PC-9 (cell line): ENCODE measurements around the gene ANXA6. TPM values are rescaled to one million over a fixed set of nuclear protein-coding genes. Genes with fewer than 3 reads are reported as not detected.
A peak's percentile ranks its signal among the peaks of the same experiment; 100 is the strongest.

ENCODE experiments used
- BruUV-seq: library from RNA; stranded (reverse); fragments of 400-500 nt; replicated peaks from 2 replicates; lab custom pipeline; 2021; lab: Mats Ljungman, UMichigan
- CTCF ChIA-PET: fragments of 300-600 bp; sonication (Branson Sonifier 250); formaldehyde crosslinking; loops from one replicate; lab custom pipeline; 2022; ENCODE audit warnings: antibody characterized with exemption; lab: Charles Lee
- POLR2A ChIA-PET: fragments of 300-600 bp; sonication (Branson Sonifier 250); formaldehyde crosslinking; loops from one replicate; lab custom pipeline; 2022; ENCODE audit warnings: antibody characterized with exemption; ENCODE audit not compliant: unreplicated experiment; lab: Charles Lee
- DNase-seq, 2 experiments: peaks; one replicate each; pipeline versions ENCODE4 v3.0.0 to v3.0.0-alpha.2; 2015 to 2022; ENCODE audit warnings: mixed read lengths in 1 of 2
- H2AFZ ChIP-seq: fragments of 200-600 bp; sonication (generic); 2 replicates; pipeline ENCODE4 v1.8.1; 2017; ENCODE audit warnings: antibody characterized with exemption
- H3F3A ChIP-seq: fragments of 200-600 bp; sonication (generic); 2 replicates; pipeline ENCODE4 v1.8.1; 2017; ENCODE audit warnings: antibody characterized with exemption, mild to moderate bottlenecking, low read depth; ENCODE audit not compliant: insufficient read depth
- H3K27ac ChIP-seq: fragments of 200-600 bp; sonication (generic); 2 replicates; pipeline ENCODE4 v1.6.1; 2016; ENCODE audit warnings: mixed run types
- H3K27me3 ChIP-seq: fragments of 200-600 bp; sonication (generic); 2 replicates; pipeline ENCODE4 v1.6.1; 2016; ENCODE audit warnings: low read depth, mixed run types; ENCODE audit not compliant: insufficient read depth
- H3K36me3 ChIP-seq: fragments of 200-600 bp; sonication (generic); 2 replicates; pipeline ENCODE4 v1.6.1; 2016; ENCODE audit warnings: low read depth, mixed run types
- H3K4me1 ChIP-seq: fragments of 200-600 bp; sonication (generic); replicated peaks from 2 replicates; pipeline ENCODE4 v1.6.1; 2016; ENCODE audit warnings: mixed run types; ENCODE audit not compliant: insufficient read depth
- H3K4me2 ChIP-seq: fragments of 200-600 bp; sonication (generic); 2 replicates; pipeline ENCODE4 v1.6.1; 2017; ENCODE audit warnings: mixed run types
- H3K4me3 ChIP-seq: fragments of 200-600 bp; sonication (generic); 2 replicates; pipeline ENCODE4 v1.6.1; 2016; ENCODE audit warnings: mixed run types
- H3K79me2 ChIP-seq: fragments of 200-600 bp; sonication (generic); 2 replicates; pipeline ENCODE4 v1.6.1; 2017; ENCODE audit warnings: low read depth, mixed run types
- H3K9me2 ChIP-seq: fragments of 200-600 bp; sonication (generic); 2 replicates; pipeline ENCODE4 v1.8.1; 2017; ENCODE audit warnings: mild to moderate bottlenecking; ENCODE audit not compliant: insufficient read depth
- H3K9me3 ChIP-seq: fragments of 200-600 bp; sonication (generic); 2 replicates; pipeline ENCODE4 v1.8.1; 2016; ENCODE audit warnings: low read depth; ENCODE audit not compliant: insufficient read depth
- H4K20me1 ChIP-seq: fragments of 200-600 bp; sonication (generic); 2 replicates; pipeline ENCODE4 v1.8.1; 2017; ENCODE audit not compliant: insufficient read depth
- CTCF ChIP-seq: fragments of 200-600 bp; sonication (generic); conservative IDR thresholded peaks from 2 replicates; pipeline ENCODE4 v1.6.1; 2017; ENCODE audit warnings: mixed run types, antibody characterized with exemption, mild to moderate bottlenecking, moderate library complexity
- EZH2 ChIP-seq: fragments of 200-600 bp; sonication (generic); IDR thresholded peaks from 2 replicates; pipeline ENCODE4 v1.8.0; 2017; ENCODE audit warnings: antibody characterized with exemption, low read depth
- intact Hi-C: fragments of 100-400 bp; cut with micrococcal nuclease; formaldehyde crosslinking; loops from one replicate; pipeline ENCODE4 v1.10.0; 2022; ENCODE audit not compliant: unreplicated experiment
- total RNA-seq: library from RNA; stranded (reverse); gene quantifications from 2 replicates; pipeline ENCODE4 v1.2.3, GENCODE V29; 2021

The ANXA6 gene
- total RNA-seq, 1 experiment from 2014 or later: 22.4 TPM

GRCh38 chr5:151156507-151157420 lies 815 bp downstream of the ANXA6 start:
- no peak for TF ChIP-seq EZH2
- no peak for TF ChIP-seq CTCF
- Histone ChIP-seq H3K9me3 (no peaks in the 10 kb centered on the region), H3K4me2 (peak overlapping the region; percentile 73), H3K4me3 (peak overlapping the region; percentile 53), H3K4me1 (no peaks in the 10 kb centered on the region), H3K27me3 (peaks cover 6% of the 10 kb centered on the region; the same call in 1 of the 2 replicates), H3K36me3 (no peaks in the 10 kb centered on the region), H3K27ac (no peak overlapping the region), H4K20me1 (no peaks in the 10 kb centered on the region), H3K79me2 (no peaks in the 10 kb centered on the region), H3F3A (no peaks in the 10 kb centered on the region), H2AFZ (no peak overlapping the region), H3K9me2 (no peaks in the 10 kb centered on the region)
- no peak for DNase-seq
- intact Hi-C loops: loop anchor here (2.0 kb wide), 1 partner anchor 30 kb away; no protein-coding TSS in a partner anchor
- no TSS peak for BruUV-seq
- POLR2A ChIA-PET: interaction anchor here (0.6 kb wide), 1 partner anchor 76 kb away, joined by 3 read pairs; the partner anchor contains the start of gene TNIP1
- CTCF ChIA-PET: no interaction called here

GRCh38 chr5:151155775-151156506 lies 1.6 kb downstream of the ANXA6 start:
- no peak overlapping the region for H2AFZ ChIP-seq
- ChIA-PET CTCF (no interaction called here), POLR2A (no interaction called here)
- TF ChIP-seq EZH2 (no peak), CTCF (no peak)
- intact Hi-C loops: loop anchor here (2.0 kb wide), 1 partner anchor 29 kb away; no protein-coding TSS in a partner anchor
- H3K4me2 ChIP-seq: no peak overlapping the region
- H3K4me3 ChIP-seq: no peak overlapping the region
- H3K79me2 ChIP-seq: no peaks in the 10 kb centered on the region
- no peaks in the 10 kb centered on the region for H3K4me1 ChIP-seq
- H3K9me3 ChIP-seq: no peaks in the 10 kb centered on the region
- H3K27me3 ChIP-seq: peaks cover 6% of the 10 kb centered on the region; the same call in 1 of the 2 replicates
- no peak overlapping the region for H3K27ac ChIP-seq
- no TSS peak for BruUV-seq
- no peak for DNase-seq
- no peaks in the 10 kb centered on the region for H3F3A ChIP-seq
- no peaks in the 10 kb centered on the region for H3K36me3 ChIP-seq
- H3K9me2 ChIP-seq: no peaks in the 10 kb centered on the region
- H4K20me1 ChIP-seq: no peaks in the 10 kb centered on the region
